NCI-H82 (cell line): ENCODE measurements around the gene CADM2.
A peak's percentile ranks its signal among the peaks of the same experiment; 100 is the strongest.

Experiments used
- DNase-seq: peaks from one replicate; lab custom pipeline; 2025; lab: John Stamatoyannopoulos, UW

Gene CADM2

GRCh38 chr3:85800676-85801075, 841.9 kb downstream of the CADM2 start:
- DNase-seq = no peak

DNA sequence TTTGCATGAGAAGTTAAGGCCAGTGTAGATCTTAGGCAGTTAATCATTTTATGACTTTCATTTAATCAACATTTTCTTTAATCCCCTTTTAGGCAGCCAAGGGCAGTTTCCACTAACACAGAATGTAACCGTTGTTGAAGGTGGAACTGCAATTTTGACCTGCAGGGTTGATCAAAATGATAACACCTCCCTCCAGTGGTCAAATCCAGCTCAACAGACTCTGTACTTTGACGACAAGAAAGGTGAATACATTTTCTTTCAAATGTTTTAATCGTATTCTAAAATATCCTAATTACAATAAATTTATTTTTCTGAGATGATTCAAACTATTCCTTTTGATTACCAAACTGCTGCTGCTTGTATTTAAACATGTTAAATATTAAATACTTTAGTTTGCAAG, 843.2 kb downstream of the CADM2 start:
- DNase-seq = peak; percentile 27

DNA sequence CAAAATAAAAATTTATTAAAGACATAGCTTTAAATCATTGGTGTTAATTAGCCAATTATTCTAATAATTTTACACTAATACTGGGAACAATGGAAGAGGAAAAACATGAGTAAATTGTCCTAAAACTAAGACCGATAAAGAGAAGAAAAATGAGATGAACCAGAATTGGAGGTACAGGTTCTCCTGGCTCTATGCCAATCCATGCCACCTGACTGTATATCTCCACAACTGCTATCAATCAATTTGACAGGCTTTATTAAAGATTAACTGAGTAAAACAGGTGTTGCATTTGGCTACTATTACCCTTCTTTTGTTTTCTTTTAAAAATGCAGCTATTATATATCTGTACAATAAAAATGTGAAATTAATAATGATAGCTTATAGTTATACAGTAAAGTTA, 850.0 kb downstream of the CADM2 start:
- DNase-seq = peak; percentile 27

DNA sequence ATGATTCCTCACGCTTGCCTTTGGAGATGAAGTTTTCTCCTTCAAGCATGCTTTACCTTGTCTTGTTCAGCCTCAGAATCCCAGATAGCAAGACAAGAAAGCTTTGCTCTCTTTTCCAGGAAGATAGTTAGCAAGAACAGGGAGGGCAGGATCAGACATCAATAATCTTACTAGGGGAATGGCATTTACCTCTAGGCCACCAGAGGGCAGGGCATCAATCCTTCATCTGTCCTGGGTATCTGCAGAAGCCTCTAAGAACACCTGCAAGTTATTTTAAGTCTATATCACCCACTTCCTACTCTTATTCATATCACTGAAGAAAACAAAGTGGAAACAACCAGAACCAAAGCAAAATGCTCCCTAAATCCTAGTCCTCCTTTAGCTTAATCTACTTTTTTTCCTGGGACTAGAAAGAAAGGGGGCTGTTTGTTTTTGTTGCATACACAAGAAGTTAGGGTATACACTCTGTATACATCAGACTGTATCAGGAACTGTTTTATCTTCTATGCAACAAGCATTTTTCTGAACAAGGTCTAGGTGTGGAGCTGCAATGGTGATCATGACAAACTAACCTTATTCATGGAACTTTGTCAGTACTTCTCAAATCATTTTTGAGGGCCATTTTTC, 862.5 kb downstream of the CADM2 start:
- DNase-seq = peak; percentile 61

DNA sequence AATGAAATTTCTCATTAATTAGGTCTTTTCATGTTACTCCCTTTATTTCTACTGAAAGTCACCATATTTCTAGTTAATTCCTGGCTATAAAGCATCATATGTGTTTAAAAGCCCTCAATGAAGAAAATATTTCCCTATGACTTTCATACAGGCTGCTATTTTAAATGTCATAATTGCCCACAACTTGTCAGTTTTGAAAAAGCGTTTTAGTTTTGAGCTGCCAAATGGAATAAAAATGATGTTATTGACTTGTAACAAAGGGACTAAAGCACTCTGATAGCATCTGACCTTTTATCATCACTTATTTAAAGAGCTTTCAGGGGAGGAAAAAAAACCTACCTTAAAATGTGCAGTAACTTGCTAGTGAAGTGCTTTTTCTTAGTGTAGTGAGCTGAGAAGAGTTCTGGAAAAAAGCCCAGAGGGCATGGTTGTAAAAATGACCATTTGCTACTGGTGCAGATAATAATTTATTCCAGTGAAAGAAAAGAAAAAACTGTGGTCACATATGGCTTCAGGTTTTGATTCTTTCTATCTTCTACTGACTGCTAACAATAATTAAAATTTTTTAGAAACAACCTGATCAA, 877.2 kb downstream of the CADM2 start:
- no peak for DNase-seq

DNA sequence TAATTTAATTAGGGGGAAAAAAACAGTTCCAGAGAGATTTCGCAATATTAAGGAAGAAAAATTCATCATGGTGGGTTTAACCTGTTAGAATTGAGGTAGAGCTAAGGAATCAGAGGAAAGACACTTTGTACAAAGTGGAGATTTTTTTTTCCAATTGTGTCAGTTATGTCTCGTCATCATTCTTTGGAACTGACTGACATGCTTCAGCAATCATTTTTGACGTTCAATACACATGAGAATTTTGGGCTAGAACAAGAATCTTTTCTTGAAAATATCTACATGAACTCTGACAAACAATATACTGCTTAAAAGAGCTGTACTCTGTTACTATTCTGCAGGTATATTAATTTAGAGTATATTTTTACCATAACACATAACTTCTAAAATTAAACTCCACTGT, 878.6 kb downstream of the CADM2 start:
- no peak for DNase-seq

GRCh38 chr3:85838921-85839320, 880.1 kb downstream of the CADM2 start:
- no peak for DNase-seq

GRCh38 chr3:85842081-85842480, 883.3 kb downstream of the CADM2 start:
- DNase-seq = no peak

GRCh38 chr3:85846940-85847339, 888.2 kb downstream of the CADM2 start:
- no peak for DNase-seq

- no peak for DNase-seq
Observed at GRCh38 chr3:85851071-85851470, 892.3 kb downstream of the CADM2 start.

DNA sequence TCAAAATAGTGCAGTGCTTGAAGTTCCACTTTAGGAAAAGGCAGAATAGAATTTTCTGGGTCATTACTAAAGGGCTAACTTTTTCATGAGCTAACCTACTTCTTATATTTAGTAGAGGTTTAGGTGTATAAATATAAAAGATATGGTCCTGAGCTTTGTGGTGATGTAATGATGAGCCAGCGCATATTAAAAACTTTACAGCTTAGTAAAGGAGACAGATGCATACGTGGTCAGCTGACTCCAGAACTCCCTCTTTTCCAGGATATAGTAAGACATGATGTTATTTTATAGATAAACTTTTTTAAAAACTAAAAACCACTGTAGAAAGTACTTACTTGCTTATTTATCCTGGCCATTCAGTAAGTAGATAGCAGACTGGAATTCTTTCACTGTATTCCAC, 895.0 kb downstream of the CADM2 start:
- no peak for DNase-seq

DNA sequence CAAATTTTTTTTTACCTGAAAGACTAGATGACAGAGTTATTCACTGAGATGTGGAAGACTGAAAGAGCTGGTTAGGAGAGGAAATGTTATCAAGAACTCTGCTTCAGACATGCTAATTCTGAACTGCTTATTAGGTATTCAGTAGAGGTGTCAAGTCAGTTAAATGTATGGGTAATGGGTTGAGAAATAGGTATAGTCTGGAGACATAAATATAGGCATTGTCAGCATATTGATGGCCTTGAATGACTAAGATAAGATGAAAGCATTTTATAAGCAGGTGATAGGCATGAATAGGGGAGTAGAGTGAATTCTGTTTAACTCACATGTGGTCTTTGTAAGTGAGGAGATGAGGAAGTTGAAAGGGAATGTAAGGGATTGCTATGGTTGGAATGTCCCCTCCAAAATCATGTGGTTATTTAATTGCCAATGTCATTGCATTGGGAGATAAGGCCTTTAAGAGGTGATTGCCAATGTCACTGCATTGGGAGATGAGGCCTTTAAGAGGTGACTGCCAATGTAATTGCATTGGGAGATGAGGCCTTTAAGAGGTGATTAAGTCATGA, 904.2 kb downstream of the CADM2 start:
- DNase-seq = peak; percentile 36

- peak; percentile 17 for DNase-seq
Observed at GRCh38 chr3:85864896-85865295, 906.1 kb downstream of the CADM2 start.

DNA sequence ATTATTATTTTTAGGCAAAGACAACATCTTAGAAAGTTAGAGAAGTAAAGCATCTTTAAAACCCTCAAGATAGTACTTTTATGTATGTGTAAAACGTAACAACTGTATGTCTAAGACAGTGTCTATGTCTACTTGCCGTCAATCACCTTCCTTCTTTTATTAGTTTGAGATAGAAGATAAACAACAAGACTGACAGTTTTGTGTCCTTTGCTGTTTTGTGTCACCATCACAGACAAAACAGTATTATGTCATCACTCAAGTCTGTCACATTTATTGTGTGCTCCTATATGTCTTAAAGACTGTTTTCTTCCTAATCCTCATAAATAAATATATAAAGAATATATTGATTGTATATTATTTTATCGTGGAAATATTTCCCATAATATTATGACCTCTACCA, 908.3 kb downstream of the CADM2 start:
- DNase-seq = no peak

DNA sequence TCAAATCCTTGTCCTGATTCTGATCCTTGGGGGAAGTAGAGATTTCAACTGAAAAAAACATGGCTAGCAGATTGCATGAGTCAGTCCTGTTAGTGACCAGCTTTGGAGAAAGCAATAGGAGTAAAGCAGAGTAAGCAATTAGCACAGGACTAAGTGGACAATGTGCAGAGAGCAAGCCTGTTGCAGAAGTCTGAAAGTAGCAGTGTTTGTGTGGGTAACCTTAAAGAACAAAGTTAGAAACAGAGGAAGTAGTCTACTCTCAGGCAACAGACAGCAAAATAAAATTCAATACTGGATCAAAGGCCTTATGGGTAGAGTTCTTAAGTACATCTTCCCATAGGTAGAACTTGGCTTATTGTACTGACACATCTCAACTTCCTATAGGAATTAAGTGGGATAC, 916.8 kb downstream of the CADM2 start:
- DNase-seq = no peak

DNA sequence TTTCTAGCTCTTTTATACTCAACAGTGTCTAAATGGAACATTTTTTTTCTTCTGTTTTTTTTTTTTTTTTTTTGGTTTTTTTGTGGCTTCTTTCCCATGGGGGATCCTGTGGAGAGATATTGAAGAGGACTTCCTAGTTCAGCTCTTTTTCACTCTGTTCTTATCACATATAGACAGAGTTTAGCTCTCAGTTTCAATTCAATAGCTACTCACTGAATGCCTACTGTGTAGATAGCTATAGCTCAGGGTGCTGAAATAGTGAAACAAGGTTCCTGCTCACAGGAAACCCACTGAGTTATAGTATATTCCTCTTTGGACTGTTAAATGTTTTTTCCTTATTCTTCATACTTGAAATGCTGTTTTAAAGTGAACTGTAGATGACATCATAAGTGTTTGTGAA, 918.8 kb downstream of the CADM2 start:
- no peak for DNase-seq

DNA sequence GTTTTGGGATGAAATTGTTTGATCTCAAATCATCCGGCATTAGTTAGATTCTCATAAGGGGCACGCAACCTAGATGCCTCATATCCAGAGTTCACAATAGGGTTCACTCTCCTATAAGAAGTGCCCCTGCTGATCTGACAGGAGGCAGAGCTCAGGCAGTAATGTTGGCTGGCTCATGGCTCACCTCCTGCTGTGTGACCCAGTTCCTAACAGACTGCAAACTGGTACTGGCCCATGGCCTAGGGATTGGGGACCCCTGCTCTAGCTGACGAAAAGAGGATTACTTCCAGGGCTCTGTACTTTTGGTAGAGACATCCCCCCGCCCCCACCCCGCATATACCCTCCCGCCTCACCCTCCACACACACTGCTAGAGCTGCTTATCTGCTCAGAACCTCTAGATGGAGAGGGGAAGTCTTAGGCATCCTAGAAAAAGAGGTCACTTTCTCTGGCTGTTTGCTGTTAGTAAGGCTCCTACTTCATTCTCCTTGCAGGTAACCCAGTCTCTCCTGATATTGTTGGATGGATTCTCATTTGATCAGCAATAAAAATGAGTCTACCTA, 923.1 kb downstream of the CADM2 start:
- DNase-seq = peak; percentile 0

- DNase-seq = no peak
Observed at GRCh38 chr3:85890043-85890555, 931.3 kb downstream of the CADM2 start.

- DNase-seq = no peak
Observed at GRCh38 chr3:85903434-85903833, 944.6 kb downstream of the CADM2 start.

DNA sequence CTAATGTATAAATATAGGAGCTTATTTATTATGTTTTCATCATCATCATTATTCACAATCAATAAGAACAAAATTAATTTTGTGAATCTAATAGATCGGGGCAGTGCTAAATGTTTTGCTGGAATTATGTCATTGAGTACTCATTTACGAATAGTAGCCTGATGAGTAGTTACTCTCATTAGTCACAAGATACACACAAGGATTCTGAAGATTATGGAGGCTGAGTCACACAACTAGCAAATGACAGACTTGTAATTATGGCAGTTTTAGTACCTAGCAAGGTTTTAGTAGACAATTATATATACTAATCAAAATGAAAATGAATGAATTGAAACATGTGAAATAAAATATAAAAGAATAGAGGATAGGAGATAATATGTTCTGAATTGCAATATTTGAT, 954.2 kb downstream of the CADM2 start:
- no peak for DNase-seq

- no peak for DNase-seq
Observed at GRCh38 chr3:85922374-85922773, 963.6 kb downstream of the CADM2 start.

- no peak for DNase-seq
Observed at GRCh38 chr3:85930718-85931117, 971.9 kb downstream of the CADM2 start.

DNA sequence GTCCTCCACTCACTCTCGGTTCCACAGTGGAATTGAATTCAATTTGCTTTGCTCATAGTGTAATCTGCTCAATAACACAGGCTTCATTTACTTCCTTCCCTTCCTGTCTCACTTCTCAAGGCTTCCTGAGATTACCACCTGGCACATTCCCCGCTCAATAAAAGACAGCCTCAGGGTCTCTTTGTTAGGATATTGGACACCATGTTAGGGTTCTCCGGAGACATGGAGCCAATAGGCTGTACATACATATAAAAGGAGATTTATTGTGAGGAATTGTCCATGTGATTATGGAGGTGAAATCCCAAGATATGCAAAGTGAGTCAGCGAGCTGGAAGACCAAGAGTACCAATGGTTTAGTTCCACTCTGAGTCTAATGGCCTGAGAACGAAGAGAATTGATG, 974.5 kb downstream of the CADM2 start:
- DNase-seq = no peak
